Endothelial cell of umbilical vein (primary cell): Measurements from ENCODE around the gene ESRRA. TPM values are rescaled to one million over a fixed set of nuclear protein-coding genes. Genes with fewer than 3 reads are reported as not detected.

Source experiments
- BruUV-seq: library from RNA; stranded (reverse); fragments of 400-500 nt; replicated peaks from 2 replicates; lab custom pipeline; 2021; lab: Mats Ljungman, UMichigan
- CTCF ChIA-PET: fragments of 300-600, 350-600 bp; sonication (Branson Sonifier 250); formaldehyde crosslinking; loops from one replicate; lab custom pipeline; 2021; ENCODE audit warnings: antibody characterized with exemption, inconsistent platforms; lab: Charles Lee
- POLR2A ChIA-PET: fragments of 300-600, 350-600 bp; sonication (Branson Sonifier 250); formaldehyde crosslinking; loops from one replicate; lab custom pipeline; 2021; ENCODE audit warnings: antibody characterized with exemption, inconsistent platforms; lab: Charles Lee
- DNase-seq: peaks from one replicate; pipeline ENCODE4 v3.0.0-alpha.2; 2011; ENCODE audit warnings: low read depth, low spot score
- FAIRE-seq: peaks from 2 replicates; lab custom pipeline; 2011; peaks lifted over from hg19 to GRCh38; lab: Jason Lieb, UNC
- H2AFZ ChIP-seq: 2 replicates; pipeline ENCODE4 v1.6.0; 2012; ENCODE audit warnings: low read depth, low read length, control low read depth, inconsistent platforms
- H3K27ac ChIP-seq: 2 replicates; pipeline ENCODE4 v1.5.1; 2011; ENCODE audit warnings: low read depth, mild to moderate bottlenecking, control low read depth, low read length, moderate library complexity; ENCODE audit not compliant: insufficient read depth
- H3K27me3 ChIP-seq, 2 experiments: 2 replicates each; pipeline versions ENCODE4 v1.6.0 to v1.6.1; 2011; ENCODE audit warnings: low read length in 2 of 2, mixed read lengths in 1 of 2; ENCODE audit not compliant: control insufficient read depth in 2 of 2, insufficient read depth in 2 of 2
- H3K36me3 ChIP-seq, 2 experiments: 2 replicates in 1 of 2; 3 replicates in 1 of 2; pipeline ENCODE4 v1.5.1; 2011; ENCODE audit warnings: low read length in 2 of 2, mild to moderate bottlenecking in 1 of 2, moderate library complexity in 1 of 2; ENCODE audit not compliant: control insufficient read depth in 2 of 2, insufficient read depth in 2 of 2; ENCODE audit errors: extremely low read depth in 1 of 2
- H3K4me1 ChIP-seq: 3 replicates; pipeline ENCODE4 v1.5.1; 2011; ENCODE audit warnings: mild to moderate bottlenecking, low read length; ENCODE audit not compliant: control insufficient read depth, insufficient read depth; ENCODE audit errors: extremely low read depth
- H3K4me2 ChIP-seq: 2 replicates; pipeline ENCODE4 v1.6.1; 2011; ENCODE audit warnings: low read length, control low read depth, mixed read lengths; ENCODE audit not compliant: insufficient read depth
- H3K4me3 ChIP-seq, 3 experiments: fragments of 200-600 bp in 1 of 3; sonication (generic), shearing (Covaris generic) in 1 of 3; replicated peaks in 1 of 3; 2 replicates each; pipeline ENCODE4 v1.5.1; 2011 to 2016; ENCODE audit warnings: control low read depth in 3 of 3, low read length in 3 of 3, mild to moderate bottlenecking in 2 of 3, inconsistent platforms in 1 of 3, low read depth in 1 of 3, moderate library complexity in 1 of 3; ENCODE audit not compliant: insufficient read depth in 1 of 3
- H3K79me2 ChIP-seq: 2 replicates; pipeline ENCODE4 v1.6.0; 2012; ENCODE audit warnings: low read length, inconsistent platforms; ENCODE audit not compliant: control insufficient read depth, insufficient read depth
- H3K9ac ChIP-seq: replicated peaks from 2 replicates; pipeline ENCODE3; 2011; ENCODE audit warnings: low read length, control low read depth; ENCODE audit not compliant: insufficient read depth; ENCODE audit errors: extremely low read depth
- H3K9me1 ChIP-seq: replicated peaks from 3 replicates; pipeline ENCODE4 v1.6.0; 2011; ENCODE audit warnings: mild to moderate bottlenecking, low read length; ENCODE audit not compliant: control insufficient read depth, insufficient read depth; ENCODE audit errors: extremely low read depth
- H3K9me3 ChIP-seq: replicated peaks from 2 replicates; pipeline ENCODE4 v1.5.1; 2012; ENCODE audit warnings: low read length, inconsistent platforms; ENCODE audit not compliant: control insufficient read depth, insufficient read depth
- H4K20me1 ChIP-seq: replicated peaks from 2 replicates; pipeline ENCODE3; 2011; ENCODE audit warnings: mild to moderate bottlenecking, low read length; ENCODE audit not compliant: control insufficient read depth, insufficient read depth; ENCODE audit errors: extremely low read depth
- CTCF ChIP-seq, 2 donors: IDR thresholded peaks; 1 replicate in 1 of 2; 2 replicates in 1 of 2; pipeline ENCODE4 v1.5.1; 2011; ENCODE audit warnings: low read length in 2 of 2, mild to moderate bottlenecking in 2 of 2, moderate library complexity in 2 of 2, control low read depth in 1 of 2, inconsistent platforms in 1 of 2, low read depth in 1 of 2; ENCODE audit not compliant: insufficient read depth in 1 of 2; ENCODE audit errors: extremely low read depth in 1 of 2
- EZH2 ChIP-seq: IDR thresholded peaks from 2 replicates; pipeline ENCODE4 v1.6.1; 2012; ENCODE audit warnings: borderline replicate concordance, low read depth, mild to moderate bottlenecking, moderate library complexity, low read length, inconsistent platforms; ENCODE audit not compliant: severe bottlenecking
- FOS ChIP-seq: IDR thresholded peaks from 2 replicates; pipeline ENCODE4 v1.6.1; 2011; ENCODE audit warnings: mild to moderate bottlenecking, low read length, moderate library complexity, borderline replicate concordance; ENCODE audit not compliant: insufficient read depth
- GATA2 ChIP-seq: IDR thresholded peaks from 2 replicates; pipeline ENCODE4 v1.7.0; 2011; ENCODE audit warnings: low read depth, mild to moderate bottlenecking, moderate library complexity, mixed read lengths, low read length; ENCODE audit not compliant: insufficient read length, insufficient read depth
- JUN ChIP-seq: IDR thresholded peaks from 2 replicates; pipeline ENCODE4 v1.6.1; 2011; ENCODE audit warnings: borderline replicate concordance, low read depth; ENCODE audit not compliant: insufficient read length, insufficient read depth
- MAX ChIP-seq: IDR thresholded peaks from 2 replicates; pipeline ENCODE4 v1.6.1; 2011; ENCODE audit not compliant: insufficient read depth, insufficient read length
- MYC ChIP-seq: IDR thresholded peaks from one replicate; pipeline ENCODE4 v1.6.1; 2011; ENCODE audit warnings: mild to moderate bottlenecking, low read depth, low read length
- POLR2A ChIP-seq: IDR thresholded peaks from 2 replicates; pipeline ENCODE4 v1.6.1; 2012; ENCODE audit warnings: low read depth, mild to moderate bottlenecking, control low read depth, low read length
- POLR2AphosphoS5 ChIP-seq: IDR thresholded peaks from 2 replicates; pipeline ENCODE4 v1.6.1; 2012; ENCODE audit warnings: low read depth, mild to moderate bottlenecking, control low read depth, low read length, moderate library complexity; ENCODE audit not compliant: insufficient read depth
- dilution Hi-C: fragments of 300-500 bp; cut with MboI; formaldehyde crosslinking; loops from one replicate; pipeline ENCODE4 v1.15.0; 2019; ENCODE audit warnings: low sequenced_read_pairs; ENCODE audit not compliant: extremely low pct_ligation_motif_present
- intact Hi-C: fragments of 100-400 bp; cut with micrococcal nuclease; formaldehyde crosslinking; loops from one replicate; pipeline ENCODE4 v1.10.0; 2022
- polyA plus RNA-seq, 4 experiments: library from polyadenylated mRNA; depleted of rRNA in 3 of 4; stranded (reverse) in 3 of 4; unstranded in 1 of 4; fragments of >200 nt; gene quantifications; 2 replicates each; pipeline versions ENCODE4 v1.2.1 to v1.2.3, GENCODE V29; 2011 to 2012; ENCODE audit warnings: missing spikeins in 1 of 4
- total RNA-seq: library from RNA; stranded (reverse); gene quantifications from 2 replicates; pipeline ENCODE4 v1.2.3, GENCODE V29; 2021

ESRRA gene
- total and polyA plus RNA-seq, 2 donors (not counting 3 experiments of a cell fraction or from before 2014, with no cell fraction given), result 17.2 to 37.4 TPM

- H3K9ac ChIP-seq, result no peak overlapping the region
- no TSS peak for BruUV-seq
- H3K36me3 ChIP-seq, result peaks cover 2 to 16% of the 10 kb centered on the region in 2 experiments
- ChIA-PET CTCF (interaction anchor here (1.3 to 4.4 kb wide), 2 partner anchors 26 to 80 kb away, joined by 3 to 20 read pairs; partner anchors contain the start of gene CATSPERZ), POLR2A (no interaction called here)
- dilution Hi-C loops, result no loop called here
- intact Hi-C loops, result no loop called here
- no peak for DNase-seq
- H3K4me3 ChIP-seq, result no peak overlapping the region
- no peaks in the 10 kb centered on the region for H3K79me2 ChIP-seq
- no peak overlapping the region for H2AFZ ChIP-seq
- peaks cover 4% of the 10 kb centered on the region for H3K4me1 ChIP-seq
- no peaks in the 10 kb centered on the region for H3K9me1 ChIP-seq
- no peaks in the 10 kb centered on the region for H3K27me3 ChIP-seq
- H4K20me1 ChIP-seq, result no peaks in the 10 kb centered on the region
- TF ChIP-seq MAX, result no peak
- TF ChIP-seq CTCF (IDR thresholded peaks at IDR 0.05; ENCODE audit: extremely low read depth in 1 of 2, insufficient read depth in 1 of 2, low read depth in 1 of 2, low read length in 2 of 2), result no peak
- no peak for TF ChIP-seq MYC
- TF ChIP-seq POLR2A, result no peak
- TF ChIP-seq JUN, result no peak
- TF ChIP-seq GATA2, result no peak
- TF ChIP-seq POLR2AphosphoS5, result no peak
- TF ChIP-seq EZH2, result no peak
- TF ChIP-seq FOS, result no peak
- no peak overlapping the region for H3K4me2 ChIP-seq
- FAIRE-seq, result no peak
- H3K27ac ChIP-seq, result no peak overlapping the region
- no peaks in the 10 kb centered on the region for H3K9me3 ChIP-seq
Measured at GRCh38 chr11:64275031-64275800, 30.1 kb upstream of the ESRRA start.
